ENCODE data around the gene ZNF497. TPM values are rescaled to one million over a fixed set of nuclear protein-coding genes. Genes with fewer than 3 reads are reported as not detected.

ZNF497 gene
- total RNA-seq, 1 donor from 2014 or later: 3.4 TPM

DNA sequence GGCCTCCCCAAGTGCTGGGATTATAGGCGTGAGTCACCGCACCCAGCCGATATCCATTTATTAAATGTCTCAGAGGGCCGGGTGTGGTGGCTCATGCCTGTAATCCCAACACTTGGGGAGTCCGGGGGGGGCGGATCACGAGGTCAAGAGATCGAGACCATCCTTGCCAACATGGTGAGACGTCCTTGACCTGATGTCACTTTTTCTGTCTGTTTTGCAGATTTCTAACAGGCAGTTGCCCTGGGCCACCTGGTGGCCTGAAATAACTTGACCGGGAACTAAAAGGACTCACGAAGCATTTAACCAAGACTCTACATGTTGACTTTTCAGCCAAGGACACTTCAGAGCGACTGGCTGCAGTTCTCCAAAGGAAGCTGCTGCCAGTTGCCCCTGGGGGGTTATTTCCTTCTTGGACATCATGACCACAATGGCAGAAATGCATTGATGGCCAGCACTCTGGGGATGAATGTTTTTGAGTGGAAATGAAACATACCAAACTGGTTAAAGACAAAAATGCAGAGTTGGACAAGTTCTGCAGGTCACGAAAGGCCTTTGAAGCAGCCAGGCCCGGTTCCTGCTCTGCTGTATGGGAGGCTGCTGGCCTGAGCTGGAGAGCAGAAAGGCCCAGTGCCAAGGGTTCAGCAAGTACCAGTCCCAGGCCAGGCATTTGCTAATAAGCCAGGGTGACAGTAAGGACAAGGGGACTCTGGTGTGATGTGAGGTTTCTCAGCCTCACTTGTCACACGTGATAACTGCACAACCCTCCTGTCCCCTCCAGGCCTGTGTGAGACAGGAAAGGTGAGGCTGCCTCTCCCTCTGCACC lies 10.0 kb upstream of the ZNF497 start:
- TF ChIP-seq POLR2A (IDR thresholded peaks at IDR 0.05): no peak
- TF ChIP-seq, protein P1, sequence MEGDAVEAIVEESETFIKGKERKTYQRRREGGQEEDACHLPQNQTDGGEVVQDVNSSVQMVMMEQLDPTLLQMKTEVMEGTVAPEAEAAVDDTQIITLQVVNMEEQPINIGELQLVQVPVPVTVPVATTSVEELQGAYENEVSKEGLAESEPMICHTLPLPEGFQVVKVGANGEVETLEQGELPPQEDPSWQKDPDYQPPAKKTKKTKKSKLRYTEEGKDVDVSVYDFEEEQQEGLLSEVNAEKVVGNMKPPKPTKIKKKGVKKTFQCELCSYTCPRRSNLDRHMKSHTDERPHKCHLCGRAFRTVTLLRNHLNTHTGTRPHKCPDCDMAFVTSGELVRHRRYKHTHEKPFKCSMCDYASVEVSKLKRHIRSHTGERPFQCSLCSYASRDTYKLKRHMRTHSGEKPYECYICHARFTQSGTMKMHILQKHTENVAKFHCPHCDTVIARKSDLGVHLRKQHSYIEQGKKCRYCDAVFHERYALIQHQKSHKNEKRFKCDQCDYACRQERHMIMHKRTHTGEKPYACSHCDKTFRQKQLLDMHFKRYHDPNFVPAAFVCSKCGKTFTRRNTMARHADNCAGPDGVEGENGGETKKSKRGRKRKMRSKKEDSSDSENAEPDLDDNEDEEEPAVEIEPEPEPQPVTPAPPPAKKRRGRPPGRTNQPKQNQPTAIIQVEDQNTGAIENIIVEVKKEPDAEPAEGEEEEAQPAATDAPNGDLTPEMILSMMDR (IDR thresholded peaks at IDR 0.05): no peak
- no peak for TF ChIP-seq POLR2AphosphoS5 (IDR thresholded peaks at IDR 0.05; ENCODE audit: insufficient read depth in 1 of 2, low read depth in 1 of 2)
- intact Hi-C loops (cut with DNase I): no loop called here
- DNase-seq (ENCODE audit: extremely low spot score in 2 of 2): no peak
- H3K9me3 ChIP-seq: no peaks in the 10 kb centered on the region
- H3K4me1 ChIP-seq: no peaks in the 10 kb centered on the region
- no peak overlapping the region for H3K4me3 ChIP-seq
- H3K27ac ChIP-seq: no peak overlapping the region
- H3K36me3 ChIP-seq: no peaks in the 10 kb centered on the region
- no peaks in the 10 kb centered on the region for H3K27me3 ChIP-seq

DNA sequence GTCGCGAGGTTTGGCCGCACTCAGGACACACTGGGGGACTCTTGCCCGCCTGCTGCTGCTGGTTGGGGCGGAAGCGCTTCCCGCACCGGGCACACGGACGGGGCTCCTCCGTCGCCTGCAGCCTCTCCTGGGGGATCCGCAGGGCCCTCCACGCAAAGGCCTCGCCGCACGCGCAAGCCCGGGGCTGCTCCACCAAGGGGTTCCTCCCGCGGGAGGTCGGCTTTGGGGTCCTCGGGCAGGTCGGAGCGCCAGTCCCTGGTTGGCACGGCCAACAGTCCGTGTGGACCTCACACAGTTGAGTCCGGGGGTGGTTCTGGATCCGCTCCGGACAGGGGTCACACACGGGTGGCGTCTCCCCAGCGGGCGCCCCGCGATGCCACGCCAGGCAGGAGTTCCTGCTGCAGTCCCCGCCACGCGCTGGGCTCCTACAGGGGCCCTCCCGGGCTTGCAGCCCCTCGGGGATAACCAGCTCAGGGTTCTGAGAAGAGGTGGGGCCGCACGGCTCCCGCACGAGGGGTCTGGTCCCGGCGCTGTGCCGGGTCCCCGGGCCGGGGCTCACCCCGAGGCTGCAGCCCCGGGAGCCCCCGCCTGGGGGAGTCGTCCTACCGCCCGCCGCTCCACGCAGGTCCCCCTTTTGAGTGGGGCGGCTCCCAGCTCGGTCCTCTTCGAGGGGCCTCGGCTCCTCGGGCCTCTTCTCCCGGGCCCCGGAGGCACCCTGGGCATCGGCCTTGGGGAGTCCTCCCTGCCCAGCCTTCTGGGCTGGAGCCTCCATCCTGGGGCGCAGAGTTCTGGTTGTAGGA lies 6.2 kb upstream of the ZNF497 start:
- TF ChIP-seq, protein P1 (IDR thresholded peaks at IDR 0.05): no peak
- TF ChIP-seq POLR2AphosphoS5 (IDR thresholded peaks at IDR 0.05; ENCODE audit: insufficient read depth in 1 of 2, low read depth in 1 of 2) (no peak), POLR2A (IDR thresholded peaks at IDR 0.05) (no peak)
- no peaks in the 10 kb centered on the region for H3K4me1 ChIP-seq
- intact Hi-C loops (cut with DNase I): no loop called here

DNA sequence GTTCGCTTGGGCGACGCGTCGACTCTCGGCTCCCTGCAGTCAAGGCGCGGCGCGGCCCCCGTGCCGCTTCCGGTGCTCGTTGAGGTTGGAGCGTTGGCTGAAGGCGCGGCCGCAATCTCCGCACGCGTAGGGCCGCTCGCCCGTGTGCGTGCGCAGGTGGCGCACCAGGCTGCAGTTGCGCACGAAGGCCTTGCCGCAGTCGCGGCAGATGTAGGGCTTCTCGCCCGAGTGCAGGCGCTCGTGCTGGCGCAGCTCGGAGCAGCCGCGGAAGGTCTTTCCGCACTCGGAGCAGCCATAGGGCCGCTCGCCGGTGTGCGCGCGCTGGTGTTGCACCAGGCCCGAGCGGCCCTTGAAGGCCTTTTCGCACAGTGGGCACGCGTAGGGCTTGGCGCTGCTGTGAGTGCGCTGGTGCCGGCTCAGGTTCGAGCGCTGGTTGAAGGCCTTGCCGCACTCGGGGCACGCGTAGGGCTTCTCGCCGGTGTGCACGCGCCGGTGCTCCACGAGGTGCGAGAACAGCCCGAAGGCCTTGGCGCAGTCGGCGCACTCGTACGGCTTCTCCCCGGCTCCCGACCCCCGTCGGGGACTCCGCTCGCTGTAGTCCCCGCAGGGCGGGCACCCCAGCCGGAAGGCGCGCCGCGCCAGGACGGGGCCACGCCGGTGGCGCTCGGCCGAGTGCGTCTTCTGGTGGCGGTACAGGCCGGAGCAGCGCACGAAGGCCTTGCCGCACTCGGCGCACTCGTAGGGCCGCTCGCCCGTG lies 5.3 kb upstream of the ZNF497 start:
- Histone ChIP-seq H3K4me1 (peaks cover 6% of the 10 kb centered on the region), H3K4me3 (no peak overlapping the region), H3K27ac (no peak overlapping the region), H3K27me3 (no peaks in the 10 kb centered on the region), H3K9me3 (no peaks in the 10 kb centered on the region), H3K36me3 (no peaks in the 10 kb centered on the region)
- DNase-seq (ENCODE audit: extremely low spot score in 2 of 2): no peak
- intact Hi-C loops (cut with DNase I): no loop called here
- no peak for TF ChIP-seq POLR2A (IDR thresholded peaks at IDR 0.05)
- no peak for TF ChIP-seq POLR2AphosphoS5 (IDR thresholded peaks at IDR 0.05; ENCODE audit: insufficient read depth in 1 of 2, low read depth in 1 of 2)
- TF ChIP-seq, protein P1 (IDR thresholded peaks at IDR 0.05): no peak

More for the DNA sequence above, 6.2 kb upstream of the ZNF497 start:
- no peak overlapping the region for H3K4me3 ChIP-seq
- H3K36me3 ChIP-seq: no peaks in the 10 kb centered on the region
- no peaks in the 10 kb centered on the region for H3K9me3 ChIP-seq
- H3K27me3 ChIP-seq: no peaks in the 10 kb centered on the region
- no peak for DNase-seq (ENCODE audit: extremely low spot score in 2 of 2)
- H3K27ac ChIP-seq: no peak overlapping the region

DNA sequence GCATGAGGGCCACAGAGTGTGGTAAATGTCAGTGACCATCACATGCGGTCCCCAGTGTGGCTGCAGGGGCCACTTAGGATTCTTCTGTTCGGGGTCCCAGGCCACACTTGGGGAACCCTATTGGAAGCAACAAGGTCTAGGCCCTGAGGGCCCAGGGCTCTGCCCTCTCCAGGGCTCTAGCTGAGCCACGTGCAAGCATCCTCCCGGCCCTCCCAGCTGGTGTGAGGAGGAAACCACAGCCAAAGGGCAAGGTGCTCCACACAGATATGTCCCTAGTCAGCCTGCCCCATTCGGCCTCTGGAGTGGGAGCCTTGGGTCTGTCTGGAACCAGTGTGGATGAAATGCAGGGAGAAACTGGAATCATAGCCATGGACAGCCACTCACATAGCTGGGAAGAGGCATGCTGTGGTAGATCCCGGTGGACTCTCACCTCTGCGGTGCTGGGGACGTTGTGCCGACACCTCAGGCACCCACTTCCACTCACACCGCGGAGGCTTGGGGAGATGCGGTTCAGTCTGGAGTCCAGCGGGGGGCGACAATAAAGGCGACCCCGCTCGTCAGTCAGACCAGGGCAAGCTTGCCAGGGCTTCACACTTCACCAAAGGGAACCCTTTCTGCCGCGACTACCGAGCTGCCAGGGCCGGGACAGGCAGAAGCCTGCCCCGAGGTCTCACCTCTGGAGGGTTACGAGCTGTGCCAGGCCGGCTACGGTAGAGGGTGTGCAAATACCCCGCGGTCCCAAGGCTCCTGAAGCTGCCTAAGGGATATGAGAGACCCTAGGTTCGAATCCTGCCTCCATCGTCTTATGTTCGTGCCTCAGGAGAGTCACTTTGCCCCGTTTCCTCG lies 4.3 kb upstream of the ZNF497 start:
- no peak overlapping the region for H3K27ac ChIP-seq
- H3K4me3 ChIP-seq: no peak overlapping the region
- H3K4me1 ChIP-seq: peaks cover 8% of the 10 kb centered on the region
- no peaks in the 10 kb centered on the region for H3K36me3 ChIP-seq
- TF ChIP-seq POLR2A (IDR thresholded peaks at IDR 0.05) (no peak), POLR2AphosphoS5 (IDR thresholded peaks at IDR 0.05; ENCODE audit: insufficient read depth in 1 of 2, low read depth in 1 of 2) (no peak)
- TF ChIP-seq, protein P1 (IDR thresholded peaks at IDR 0.05): no peak
- H3K27me3 ChIP-seq: no peaks in the 10 kb centered on the region
- intact Hi-C loops (cut with DNase I): no loop called here
- no peaks in the 10 kb centered on the region for H3K9me3 ChIP-seq
- peak in 1 of 2 donors; percentile 77 for DNase-seq (ENCODE audit: extremely low spot score in 2 of 2)
